Activated CD4-positive, alpha-beta T cell treated with anti-CD3 and anti-CD28 coated beads, Interleukin-2, amount 50 U/mL, for 24 hours (primary cell): ENCODE results near the gene FYB2.

Source experiments
- DNase-seq, 2 donors: peaks; one replicate each; pipeline ENCODE4 v3.0.0-alpha.2; 2020; ENCODE audit warnings: low read depth in 1 of 2, low spot score in 1 of 2

Gene FYB2, protein sequence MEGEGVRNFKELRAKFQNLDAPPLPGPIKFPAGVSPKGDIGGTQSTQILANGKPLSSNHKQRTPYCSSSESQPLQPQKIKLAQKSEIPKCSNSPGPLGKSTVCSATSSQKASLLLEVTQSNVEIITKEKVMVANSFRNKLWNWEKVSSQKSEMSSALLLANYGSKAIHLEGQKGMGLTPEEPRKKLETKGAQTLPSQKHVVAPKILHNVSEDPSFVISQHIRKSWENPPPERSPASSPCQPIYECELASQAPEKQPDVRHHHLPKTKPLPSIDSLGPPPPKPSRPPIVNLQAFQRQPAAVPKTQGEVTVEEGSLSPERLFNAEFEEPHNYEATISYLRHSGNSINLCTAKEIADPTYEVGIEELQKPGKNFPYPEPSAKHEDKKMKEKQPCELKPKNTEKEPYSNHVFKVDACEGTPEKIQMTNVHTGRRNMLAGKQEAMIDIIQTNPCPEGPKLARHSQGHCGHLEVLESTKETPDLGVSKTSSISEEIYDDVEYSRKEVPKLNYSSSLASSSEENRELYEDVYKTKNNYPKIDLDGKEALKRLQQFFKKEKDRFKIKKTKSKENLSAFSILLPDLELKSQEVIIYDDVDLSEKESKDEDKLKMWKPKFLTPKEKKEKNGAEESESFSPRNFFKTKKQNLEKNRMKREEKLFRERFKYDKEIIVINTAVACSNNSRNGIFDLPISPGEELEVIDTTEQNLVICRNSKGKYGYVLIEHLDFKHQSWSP

DNA sequence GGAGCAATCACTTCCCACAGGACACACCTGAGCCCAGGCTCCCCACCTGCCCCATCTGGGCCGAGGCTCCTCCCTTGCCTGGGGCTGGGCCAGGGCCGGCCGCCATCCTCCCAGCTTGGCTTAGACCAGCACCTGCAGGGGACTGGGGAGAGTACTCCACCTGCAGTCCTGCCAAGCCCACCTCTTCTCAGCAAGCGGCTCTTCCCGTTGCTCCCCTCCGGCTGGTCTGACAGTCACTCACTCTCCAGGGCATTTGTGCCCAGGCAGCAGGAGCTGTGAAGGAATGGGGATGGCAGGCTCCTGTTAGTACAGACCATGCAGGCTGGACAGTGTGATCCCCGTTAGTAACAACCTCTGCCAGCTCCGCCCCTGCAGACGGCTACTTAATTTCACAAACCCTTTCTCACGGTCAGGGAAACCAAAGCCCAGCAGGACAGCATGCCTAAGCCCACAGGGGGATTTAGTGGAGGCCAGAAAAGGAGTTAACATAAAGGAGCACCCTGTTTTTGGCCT is at the start of gene FYB2:
TSS of gene FYB2 (minus strand) at position 18 of the 513 bp plus-strand sequence. CDS start 114 bp downstream, outside the sequence.
- DNase-seq, result no peak

DNA sequence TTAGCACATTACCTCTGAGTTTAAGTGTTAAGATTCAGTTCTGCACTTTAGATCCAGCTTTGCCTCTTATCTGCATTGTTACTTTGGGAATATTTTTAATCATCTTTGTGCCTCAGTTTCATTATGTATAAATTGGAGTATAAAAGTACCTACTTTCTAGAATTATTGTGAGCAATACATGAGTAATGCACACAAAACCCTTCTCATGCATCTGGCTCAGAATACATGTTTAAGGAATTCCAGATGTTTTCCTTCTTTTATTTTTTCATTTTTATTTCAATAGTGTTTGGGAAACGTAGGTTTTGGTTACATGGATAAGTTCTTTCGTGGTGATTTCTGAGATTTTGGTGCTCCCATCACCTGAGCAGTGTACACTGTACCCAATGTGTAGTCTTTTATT is 49.6 kb upstream of the FYB2 start:
- no peak for DNase-seq

DNA sequence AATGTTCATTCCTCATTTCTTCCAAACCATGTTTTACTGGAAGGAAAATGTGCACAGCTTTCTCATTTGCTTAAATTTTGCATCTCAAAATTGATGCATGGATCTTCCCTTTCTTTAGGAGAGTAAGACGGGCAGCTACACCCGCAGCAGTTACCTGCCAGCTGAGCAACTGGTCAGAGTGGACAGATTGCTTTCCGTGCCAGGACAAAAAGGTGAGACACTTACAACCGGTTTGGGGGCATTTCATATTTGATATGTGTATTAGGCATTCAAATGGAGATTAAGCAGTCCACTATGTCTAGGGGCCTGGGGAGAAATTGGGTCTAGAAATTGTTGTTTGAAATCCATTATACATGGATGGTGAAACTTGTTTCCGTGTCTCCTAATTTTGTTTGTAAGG is 48.3 kb upstream of the FYB2 start:
- no peak for DNase-seq

DNA sequence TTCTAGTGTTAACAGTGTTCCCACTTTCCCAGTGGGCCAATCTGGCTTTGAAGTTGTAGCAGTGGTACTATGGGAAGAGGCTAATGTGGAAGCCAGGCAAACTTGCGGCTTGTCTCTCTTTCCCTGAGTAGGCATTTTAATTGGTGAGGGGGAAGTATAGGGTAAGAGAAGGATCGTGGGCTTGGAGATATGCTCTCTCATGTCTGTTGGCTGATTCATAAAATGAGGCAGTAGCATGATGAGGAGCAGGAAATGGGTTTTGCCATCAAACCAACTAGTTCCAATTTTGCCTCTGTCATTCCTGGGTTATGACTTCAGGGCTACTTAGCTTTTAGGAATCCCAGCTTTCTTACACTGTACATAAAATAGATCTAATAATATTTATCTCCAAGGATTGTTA is 47.5 kb upstream of the FYB2 start:
- no peak for DNase-seq

DNA sequence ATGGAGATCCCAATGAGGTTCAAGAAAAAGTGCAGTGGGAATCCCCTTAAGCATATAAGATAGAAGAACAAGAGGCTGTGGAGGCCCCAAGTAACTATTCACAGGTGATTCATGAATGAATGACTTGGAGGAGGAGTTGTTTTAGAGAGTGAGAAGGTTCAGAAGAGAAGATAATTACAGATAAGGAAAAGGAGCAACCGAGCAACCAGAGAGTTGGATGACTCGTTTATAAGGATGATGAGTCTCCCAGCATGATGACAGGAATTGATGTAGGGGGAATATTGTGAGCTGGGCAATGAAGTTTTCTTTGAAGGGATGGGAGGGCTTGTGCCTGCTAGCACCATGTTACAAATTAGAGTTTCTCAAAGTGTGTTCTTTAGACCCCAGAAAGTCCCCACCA is 45.2 kb upstream of the FYB2 start:
- DNase-seq, result no peak

DNA sequence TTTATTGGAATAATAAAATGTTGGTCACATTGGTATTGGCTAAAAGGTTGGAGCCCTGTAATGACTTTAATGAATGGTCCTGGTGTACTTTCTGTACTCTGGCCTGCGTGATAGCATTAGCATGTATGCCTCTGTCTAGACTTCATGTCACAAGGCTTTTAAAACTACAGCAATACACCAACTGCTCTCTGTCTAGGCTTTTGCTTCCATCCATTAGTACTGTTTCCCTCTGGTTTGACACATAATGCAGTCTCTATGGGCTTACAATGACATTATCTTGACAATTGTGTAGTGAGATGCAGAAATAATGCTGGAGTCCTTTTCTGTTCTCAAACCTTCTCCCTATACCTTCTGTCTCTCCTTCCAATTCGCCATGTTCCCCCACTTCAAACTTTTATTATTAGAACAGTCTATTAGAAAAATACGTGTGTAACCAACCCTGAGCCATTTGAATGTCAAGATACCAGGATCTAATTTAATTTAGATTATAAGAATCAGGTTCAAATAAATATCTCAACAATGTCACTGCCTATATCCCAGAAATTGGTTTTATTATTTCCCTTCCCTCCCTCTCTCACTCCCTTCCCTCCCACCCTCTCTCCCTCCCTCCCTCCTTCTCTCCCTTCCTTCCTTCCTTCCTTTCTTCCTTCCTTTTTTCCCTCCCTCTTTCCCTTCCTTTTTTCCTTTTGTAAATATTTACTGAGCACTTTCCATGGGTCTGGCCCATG is 44.2 kb upstream of the FYB2 start:
- DNase-seq, result no peak

DNA sequence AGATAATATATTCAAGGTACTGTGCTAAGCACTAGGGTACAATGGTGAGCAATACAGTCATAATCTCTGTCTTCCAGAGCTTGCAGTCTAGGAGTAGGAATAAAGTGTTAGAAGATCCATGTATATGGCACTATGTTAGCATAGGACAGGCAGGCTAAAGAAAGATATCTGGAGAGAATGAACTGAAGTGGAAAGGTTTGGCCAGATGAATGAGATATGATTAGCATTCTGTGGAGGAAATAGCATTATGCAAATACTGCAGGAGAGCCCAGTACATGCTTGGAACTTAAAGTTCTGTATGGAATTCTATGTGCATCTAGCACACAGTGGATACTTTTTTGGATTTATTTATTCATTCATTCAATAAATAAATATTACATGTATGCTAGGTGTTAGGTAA is 40.1 kb upstream of the FYB2 start:
- no peak for DNase-seq

DNA sequence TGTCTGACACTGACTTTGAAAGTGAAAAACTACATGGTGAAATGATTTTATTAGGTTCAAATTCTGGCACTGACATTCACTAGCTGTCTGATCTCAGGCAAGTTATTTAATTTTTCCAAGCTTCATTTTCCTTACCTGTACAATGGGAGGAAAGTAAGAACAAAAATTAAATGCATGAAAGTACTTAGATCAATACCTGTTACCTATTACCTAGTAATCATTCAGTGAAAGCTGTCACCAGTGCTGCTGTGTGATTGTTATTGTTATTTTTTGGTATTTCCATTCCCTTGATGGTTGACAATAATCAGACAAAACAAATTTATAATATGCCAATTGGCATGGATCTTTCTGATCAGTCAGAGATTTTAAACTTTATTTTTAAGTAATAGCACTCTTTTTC is 37.0 kb upstream of the FYB2 start:
- no peak for DNase-seq

DNA sequence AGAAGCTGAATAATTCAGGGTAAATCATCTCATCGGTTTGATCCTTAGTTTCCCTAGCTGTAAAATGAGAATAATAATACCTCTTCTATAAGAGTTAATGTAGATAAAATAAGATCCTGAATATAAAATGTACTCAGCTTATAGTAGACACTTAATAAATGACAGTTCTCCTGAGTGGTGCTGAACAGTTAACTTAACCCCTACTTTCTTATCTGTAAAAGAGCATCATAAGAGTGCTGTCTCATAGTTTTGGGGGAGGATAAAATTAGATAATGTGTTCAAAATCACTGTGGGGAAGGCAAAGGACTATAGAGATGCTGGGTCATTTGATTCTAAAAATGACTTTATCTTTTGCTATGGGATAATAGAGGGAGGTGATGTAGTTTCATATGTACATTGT is 36.0 kb upstream of the FYB2 start:
- DNase-seq, result no peak

DNA sequence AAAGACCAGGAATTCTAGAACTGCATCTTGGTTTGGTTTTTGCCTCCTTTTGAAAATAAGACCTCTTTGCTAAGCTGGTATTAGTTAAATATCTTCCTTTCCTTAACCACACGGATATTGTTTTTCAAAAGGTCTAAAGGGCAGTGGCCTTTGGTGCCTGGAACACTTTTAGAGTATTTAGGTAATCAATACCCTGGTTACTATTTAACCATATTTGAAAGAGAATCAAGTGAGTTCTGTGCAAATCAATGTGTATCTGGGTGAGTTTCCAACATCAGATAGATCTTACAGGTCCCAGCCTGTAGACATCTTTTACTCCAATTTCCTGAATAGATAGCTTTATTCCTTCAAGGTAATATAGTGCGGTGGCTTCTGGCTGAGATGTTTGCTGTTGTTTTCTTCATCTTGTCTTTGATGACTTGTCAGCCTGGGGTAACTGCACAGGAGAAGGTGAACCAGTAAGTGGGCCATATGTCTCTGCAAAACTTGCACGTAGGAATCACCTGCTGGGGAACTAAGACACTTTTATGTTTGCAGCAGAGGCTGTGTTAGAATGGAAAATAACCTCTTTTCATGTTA is 35.4 kb upstream of the FYB2 start, which contains the start of gene C8A:
TSS of gene C8A (plus strand) at position 277 of the 579 bp plus-strand sequence. CDS start at position 382, 105 bp downstream.
- no peak for DNase-seq

DNA sequence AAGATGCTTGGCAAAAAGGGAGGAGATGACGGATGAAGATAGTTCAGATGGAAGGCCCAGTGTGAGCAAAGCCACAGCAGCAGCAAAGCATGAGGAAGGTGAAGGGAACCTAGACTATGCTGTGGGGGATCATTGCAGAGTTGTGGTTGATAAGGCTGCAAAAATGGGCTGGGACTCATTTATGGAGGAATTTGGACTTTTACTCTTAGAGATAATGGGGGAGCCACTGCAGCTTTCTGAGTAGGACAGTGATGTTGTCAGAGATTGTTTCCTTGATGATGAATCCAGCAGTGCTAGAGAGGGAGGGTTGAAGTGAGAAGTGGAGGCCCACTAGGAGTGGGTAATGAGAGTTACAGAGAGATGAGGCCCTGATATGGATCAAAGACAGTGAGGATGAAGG is 33.3 kb upstream of the FYB2 start:
- DNase-seq, result no peak

DNA sequence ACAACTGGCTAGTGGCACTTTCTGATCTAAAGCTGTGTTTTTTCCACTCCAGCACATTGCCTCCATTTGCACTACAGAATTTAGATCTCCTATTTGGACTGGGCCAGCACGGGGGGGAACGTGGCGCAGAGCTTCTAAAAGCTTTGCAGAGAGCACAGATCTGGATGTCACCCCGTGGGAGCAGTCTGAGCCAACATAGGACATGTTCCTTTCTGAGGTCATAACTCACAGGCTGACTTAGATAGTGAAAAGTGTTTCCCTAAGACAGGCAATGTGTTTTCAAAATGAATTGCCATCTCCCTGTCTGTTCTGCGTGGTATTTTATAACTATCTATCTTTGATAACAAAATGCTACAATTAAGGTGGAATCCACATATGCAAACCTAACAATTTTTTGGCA is 31.7 kb upstream of the FYB2 start:
- DNase-seq, result no peak

DNA sequence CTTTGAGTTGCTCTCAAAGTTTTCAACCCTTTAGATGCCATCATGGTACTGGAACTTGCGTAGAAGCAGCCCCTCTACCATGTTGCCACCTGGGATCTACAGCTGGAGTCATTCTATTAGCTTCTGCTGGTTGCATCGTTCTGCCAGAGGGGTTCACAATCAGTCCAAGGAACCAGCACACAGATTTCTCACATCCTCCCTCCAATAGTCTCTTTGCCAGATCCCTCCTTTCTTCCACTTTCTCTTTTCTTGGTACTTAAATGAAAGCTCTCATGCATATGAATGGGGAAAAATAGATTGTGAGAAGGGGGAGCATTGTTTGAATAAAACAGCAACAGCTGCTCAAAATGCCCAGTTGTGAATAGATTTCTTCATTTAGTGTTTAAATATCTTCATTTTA is 31.2 kb upstream of the FYB2 start:
- DNase-seq, result no peak

DNA sequence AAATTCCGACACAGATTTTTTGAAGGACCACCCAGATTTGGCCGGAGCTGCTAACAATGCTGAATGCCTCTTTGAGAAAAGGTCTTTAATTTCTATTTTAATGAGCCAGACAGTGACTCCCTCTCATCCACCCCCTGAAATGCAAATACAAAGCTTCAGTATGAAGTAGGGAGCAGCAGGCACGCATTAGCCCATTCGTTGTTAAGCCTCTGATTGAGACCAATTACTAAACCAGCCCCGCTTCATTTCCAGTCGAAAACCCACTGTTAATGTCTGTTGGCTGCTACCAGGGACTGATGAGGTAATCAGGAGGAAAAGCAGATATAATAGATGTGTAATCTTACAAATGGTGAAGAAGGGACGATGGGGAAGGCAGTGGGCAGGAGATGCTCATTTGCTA is 30.5 kb upstream of the FYB2 start:
- DNase-seq, result no peak

DNA sequence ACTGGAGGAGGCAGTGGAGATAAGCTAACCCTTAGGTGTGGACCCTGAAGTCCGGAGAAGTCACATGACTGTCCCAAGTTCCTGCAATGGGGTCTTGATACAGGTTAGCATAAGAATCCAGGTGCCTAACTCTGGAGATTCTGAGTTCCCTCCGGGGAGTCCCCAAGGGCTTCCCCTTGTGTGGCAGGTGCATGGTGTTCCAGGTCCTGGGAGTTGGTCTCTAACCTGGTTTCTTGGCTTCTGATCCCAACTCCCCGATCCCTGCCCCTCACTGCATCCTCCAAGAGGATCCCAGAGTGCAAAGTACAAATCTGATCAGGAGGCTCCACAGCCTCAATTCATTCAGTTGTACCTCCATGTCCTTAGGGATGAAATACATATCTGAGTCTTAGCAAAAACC is 26.1 kb upstream of the FYB2 start:
- no peak for DNase-seq

DNA sequence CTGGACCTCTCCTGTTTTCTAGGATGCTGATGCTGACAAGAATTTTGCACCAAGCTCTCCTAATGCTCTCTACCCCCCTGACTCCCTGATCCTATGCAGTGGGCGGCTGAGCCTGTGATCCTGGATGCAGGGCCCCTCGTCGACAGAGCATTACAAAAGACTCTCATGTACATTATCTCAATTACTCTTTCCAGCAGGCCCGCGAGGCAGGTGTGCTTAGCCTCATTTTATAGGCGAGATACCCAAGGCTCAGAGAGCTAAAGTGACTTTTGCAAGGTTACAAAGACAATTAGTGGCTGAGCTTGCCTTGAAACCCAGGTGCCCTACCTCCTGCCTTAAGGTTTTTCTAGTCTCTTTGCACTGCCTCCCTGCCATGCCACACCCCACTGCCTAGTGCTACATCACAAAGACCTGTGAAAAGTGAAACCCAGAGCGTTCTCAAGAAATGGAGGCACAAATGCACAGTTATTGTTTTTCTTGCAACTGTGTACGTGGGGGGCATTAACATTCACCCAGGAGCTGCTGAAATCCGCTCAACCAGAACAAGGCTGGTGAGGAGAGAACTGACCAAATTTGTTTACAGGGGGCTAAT is 25.4 kb upstream of the FYB2 start:
- no peak for DNase-seq

DNA sequence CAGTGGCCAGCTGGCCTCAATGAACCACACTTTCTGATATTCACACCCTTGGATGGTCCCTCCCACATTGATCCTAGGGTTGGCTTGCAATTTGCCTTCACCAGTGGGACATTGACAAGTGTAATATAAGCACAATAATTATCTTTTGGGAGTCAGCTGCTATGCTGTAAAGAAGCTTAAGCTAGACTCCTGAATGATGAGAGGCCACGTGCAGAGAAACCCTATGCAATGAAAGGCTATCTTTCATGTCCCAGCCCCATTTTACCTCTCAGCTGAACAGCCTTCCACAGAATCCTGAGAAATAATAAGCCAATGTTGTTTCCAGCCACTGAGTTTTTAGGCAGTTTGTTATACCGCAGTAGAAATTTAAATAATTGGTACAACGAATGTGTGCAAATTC is 24.3 kb upstream of the FYB2 start:
- DNase-seq, result no peak

DNA sequence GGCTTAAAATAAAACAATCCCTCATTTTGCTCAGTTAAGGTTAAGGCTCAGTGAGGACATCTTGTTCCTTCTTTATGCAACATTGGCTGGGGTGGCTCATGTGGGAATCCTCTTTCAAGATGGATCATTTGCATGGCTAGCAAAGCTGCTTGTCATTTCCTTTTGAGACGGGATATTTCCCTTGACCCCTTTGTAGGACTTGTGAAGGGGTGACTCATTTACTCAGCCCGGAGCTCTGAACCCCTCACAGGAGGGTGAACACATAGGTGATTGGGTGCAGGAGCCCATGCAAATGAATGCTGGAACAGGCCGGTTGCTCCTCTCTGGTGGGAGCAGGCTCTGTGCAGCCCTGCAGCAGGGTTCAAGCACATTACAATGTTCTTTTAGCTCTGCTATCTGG is 19.6 kb upstream of the FYB2 start:
- DNase-seq, result no peak

DNA sequence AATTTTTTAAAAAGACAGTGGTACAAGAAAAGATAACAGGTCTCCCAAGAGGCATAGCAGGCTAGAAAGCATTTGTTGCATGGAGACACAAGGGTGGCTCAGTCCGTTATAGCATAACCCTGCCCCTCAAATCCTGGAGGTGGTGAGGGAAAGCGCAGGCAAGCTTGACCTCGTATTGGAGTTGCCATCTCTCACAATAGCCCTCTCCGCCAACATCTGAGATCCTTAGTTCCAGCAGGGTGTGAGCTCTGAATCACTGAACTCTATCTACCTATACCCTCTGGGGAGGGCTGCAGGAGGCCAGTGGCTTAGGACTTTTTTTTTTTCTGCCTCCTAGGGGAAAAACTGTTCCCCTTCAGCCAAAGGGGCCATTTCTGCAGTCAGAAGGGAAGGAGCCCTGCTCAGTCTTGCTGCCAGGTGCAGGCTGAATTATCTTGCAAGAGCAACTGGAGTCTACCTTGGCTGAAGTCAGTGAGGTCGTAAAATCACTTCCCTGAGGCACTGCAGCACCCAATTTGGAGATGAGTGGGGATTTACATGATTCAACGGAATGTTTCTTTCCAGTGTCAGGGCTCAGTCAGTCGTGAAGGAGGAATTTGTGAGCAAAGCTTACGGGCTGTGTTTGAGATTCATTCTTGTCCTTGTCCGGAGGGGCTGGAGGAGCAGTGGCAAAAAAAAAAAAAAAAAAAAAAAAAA is 18.2 kb upstream of the FYB2 start:
- DNase-seq, result no peak

DNA sequence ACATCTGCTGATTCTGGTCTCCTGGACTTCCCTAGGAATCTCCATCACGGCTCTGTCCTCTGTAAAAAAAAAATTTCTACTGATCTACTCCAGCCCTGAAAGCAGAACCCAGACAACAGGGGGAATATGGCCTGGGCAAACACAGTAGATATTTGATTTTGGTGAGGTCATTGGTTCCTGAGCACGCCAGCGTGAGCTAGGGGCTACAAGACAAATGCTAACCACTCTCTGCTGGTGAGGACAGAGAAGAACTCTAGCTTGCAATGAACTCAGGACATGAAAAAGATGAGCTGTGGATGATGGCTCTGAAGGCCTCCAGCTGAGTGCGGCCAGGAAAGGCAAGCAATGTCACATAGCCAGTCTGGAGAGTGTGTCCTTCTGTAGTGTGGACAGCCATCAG is 17.2 kb upstream of the FYB2 start:
- no peak for DNase-seq
